NCI-H345 treated with DMSO at 0.1 percent for 48 hours (cell line): ENCODE measurements around the gene CEP85.
"Not testable (repeated sequence)": the region's sequence is repeated elsewhere in the genome, so short reads cannot be mapped to it uniquely, and the experiment has no call there.

Source experiments
- DNase-seq: peaks from one replicate; lab custom pipeline; 2025; ENCODE audit not compliant: unreplicated experiment; lab: John Stamatoyannopoulos, UW

Gene CEP85

DNA sequence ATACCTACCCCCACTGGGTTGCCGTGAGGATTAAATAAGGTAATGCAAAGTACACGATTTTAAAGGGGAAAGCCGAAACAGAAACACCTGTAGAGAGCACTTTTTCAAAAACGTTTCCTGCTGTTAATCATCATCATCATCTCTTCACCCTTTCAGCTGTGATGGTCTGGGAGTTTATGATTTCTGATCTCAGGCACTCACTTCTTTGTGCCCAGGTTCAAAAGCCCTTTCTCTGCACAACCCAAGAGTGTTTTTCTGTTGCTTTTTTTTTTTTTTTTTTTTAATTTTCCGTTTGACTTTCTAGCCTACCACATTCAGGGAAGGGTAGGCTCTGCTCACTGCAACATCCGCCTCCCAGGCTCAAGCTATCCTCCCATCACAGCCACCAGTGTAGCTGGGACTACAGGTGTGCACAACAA is 73.4 kb downstream of the CEP85 start:
- DNase-seq: no peak

DNA sequence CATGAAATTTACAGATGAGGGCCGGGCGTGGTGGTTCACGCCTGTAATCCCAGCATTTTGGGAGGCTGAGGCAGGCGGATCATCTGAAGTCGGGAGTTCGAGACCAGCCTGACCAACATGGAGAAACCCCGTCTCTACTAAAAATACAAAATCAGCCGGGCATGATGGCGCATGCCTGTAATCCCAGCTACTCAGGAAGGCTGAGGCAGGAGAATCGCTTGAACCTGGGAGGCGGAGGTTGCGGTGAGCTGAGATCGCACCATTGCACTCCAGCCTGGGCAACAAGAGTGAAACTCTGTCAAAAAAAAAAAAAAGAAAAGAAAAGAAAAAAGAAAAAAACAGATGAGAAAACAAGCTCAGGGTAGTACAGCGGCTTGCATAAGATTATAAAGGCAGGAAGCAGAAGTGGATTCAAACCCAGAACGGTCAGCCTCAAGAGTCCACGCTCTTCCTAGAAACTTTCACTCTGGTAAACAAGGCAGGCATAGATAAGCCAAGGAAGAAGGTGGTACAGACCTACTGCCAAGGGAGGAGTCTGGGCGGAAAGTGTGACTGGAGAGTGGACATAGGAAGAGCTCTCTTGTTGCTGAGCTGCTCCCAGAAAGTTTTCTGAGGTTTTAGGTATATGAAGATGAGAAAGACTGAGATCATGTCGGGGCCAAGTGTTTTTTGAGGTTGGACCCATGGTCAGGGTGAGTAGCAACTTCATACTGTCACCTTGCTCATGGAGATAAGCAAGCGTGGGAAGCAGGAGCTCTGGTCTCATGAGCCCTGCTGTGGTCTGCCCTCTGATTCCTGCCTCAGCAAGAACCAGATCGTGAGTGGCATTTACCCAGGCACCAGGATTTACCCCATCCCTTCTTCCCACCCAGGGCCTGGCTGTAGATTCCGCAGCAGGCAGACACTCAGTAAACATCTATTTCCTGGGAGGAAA is 74.2 kb downstream of the CEP85 start:
- DNase-seq: not testable (repeated sequence)

DNA sequence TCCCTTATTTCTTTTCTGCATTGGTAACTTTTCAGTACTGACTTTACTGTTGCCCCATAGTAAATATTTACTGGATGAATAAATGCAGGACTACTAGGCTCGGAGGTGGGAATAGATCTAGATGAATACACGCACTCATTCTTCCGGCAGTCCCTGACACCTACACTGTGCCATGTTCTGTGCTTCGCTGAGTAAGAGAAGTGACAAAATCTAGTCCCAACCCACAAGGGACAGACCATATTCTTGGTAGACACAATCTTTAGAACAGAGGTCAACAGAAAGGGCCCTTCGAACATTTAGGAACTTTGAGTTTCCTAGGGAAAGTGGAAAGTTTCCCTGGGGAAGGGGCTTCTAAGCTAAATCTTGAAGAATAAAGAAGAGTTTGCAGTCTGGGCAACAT is 80.5 kb downstream of the CEP85 start:
- no peak for DNase-seq

DNA sequence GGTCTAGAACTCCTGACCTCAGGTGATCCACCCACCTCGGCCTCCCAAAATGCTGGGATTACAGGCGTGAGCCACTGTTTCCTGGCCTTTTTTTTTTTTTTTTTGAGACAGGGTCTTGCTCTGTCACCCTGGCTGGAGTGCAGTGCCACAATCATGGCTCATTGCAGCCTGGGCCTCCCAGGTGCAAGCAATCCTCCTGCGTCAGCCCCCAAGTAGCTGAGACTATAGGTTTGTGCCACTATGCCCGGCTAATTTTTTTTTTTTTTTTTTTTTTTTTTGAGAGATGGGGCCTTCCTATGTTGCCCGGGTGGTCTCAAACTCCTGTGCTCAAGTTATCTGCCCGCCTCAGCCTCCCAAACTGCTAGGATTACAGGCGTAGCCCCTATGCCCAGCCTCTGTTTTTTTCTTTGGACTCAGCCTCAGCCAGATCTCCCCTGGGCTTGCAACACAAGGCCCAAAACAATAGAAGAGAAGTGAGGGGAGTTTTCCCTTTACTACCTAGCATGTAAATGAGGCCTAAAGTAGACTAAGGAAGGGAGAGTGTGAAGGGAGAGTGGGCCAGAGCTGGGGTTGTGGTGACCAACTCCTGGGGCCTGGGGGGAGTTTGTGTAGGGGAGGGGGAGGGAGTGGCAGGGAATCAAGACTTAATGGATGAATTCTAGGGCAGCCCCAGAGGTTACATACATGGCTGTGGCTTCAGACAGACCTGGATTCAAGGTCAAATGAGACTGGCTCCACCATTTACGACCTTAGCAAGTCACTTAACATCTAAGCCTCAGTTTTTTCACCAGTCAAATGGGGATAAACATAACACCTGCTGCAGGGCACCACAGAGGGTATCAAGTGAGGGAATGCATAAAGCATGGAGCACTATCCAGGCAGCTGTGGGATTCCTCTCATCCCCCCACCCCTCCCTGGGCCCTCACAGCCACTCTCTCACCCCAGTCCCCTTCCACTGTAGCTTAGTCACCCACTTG is 82.2 kb downstream of the CEP85 start:
- DNase-seq: no peak

DNA sequence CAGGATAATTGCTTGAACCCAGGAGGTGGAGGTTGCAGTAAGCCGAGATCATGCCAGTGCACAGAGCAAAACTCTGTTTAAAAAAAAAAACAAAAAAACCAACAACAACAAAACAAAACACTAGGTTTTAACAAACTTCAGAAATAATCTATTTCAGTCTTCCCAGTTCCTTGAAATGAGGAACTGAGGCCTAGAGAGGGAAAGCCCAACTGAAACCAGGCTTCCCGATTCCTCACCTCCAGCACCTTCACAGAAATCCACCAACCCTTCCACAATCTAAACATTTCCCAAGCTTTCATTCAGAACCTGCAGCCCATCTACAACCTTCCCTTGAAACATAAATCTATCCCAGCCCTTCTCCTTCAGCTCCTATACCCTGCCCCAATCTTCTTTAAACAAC is 83.1 kb downstream of the CEP85 start:
- no peak for DNase-seq

DNA sequence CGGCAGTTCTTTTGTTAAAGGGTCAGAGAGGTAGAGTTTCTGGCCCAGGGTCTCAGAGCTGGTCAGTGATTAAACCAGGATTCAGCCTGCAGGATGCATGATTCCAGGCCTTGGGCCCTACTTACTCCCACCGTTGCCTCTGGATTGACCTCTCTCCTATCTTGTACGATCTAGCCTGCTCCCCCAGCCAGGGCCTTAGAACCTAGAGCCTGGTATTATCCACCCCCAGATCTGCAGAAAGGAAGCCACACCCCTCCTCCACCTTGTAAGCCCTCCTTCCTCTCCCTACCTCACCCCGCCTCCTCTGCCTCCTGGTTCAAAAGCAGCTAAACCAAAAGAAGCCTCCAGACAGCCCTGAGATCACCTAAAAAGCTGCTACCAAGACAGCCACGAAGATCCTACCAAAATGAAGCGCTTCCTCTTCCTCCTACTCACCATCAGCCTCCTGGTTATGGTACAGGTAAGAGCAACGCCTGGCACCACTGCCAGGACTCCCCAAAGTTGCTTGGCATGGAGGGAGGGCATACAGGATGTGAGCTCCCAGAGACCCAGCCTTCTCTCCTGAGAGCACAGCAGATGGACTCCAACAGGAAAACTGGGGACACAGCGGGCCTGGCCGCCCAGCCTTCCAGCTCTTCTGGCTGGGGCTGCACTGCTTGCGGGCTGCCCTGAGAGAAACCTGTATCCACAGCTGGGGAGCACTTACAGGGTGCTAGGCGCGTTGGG is 83.8 kb downstream of the CEP85 start, which contains the start of gene CD52:
TSS of gene CD52 (plus strand) at position 347 of the 726 bp plus-strand sequence. CDS start at position 407, 60 bp downstream.
- DNase-seq: no peak

DNA sequence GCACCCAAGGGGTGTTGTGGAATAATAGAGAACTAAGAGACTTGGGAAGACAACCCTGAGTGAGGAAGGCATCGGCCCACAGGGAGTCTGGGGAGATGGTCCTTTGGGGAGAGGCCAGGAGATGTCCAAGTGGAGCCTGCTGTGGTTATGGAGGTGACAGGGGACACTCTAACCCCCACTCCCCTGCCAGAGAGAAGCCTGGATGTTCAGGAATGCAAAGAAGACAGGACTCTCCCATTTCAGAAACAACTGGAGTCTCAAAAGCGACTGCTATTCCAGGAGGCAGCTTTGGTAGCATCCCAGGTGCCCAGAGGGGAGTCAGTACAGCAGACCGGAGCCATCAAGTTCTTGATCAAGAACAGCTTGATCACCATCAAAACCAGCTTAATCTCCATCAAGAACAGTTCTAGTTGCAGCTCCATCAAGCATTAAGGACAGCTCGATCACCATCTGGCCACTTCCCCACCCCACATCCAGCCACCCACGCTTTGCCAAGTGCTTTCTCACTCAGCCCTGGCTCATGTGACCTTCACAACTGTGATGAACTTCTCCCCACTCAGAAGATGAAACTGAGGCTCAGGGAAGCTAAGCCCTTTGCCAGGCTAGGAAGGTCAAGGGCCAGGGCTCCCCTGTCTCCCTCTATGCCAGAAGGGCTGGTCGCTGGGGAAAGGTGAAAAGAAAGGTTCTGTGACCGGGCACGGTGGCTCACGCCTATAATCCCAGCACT is 84.5 kb downstream of the CEP85 start:
- no peak for DNase-seq

DNA sequence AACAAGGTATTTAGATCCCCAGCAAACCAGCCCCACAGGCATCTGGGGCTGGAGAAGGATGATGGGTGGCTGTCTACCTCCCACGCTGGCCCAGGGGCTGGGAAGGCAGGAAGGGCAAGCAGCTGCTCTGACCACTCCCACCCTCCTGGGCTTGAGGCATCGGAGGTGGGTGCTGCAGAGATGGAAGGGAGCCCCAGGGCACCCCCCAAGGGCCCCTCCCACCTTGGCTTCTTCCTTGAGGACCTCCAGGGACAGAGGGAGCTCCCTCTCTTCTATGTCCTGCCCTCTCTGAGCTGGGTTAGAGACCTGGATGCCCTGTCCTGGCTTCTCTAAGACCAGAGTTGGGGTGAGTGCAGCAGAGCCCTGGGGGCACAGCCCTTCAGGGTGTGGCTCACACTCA is 86.9 kb downstream of the CEP85 start:
- DNase-seq: no peak

DNA sequence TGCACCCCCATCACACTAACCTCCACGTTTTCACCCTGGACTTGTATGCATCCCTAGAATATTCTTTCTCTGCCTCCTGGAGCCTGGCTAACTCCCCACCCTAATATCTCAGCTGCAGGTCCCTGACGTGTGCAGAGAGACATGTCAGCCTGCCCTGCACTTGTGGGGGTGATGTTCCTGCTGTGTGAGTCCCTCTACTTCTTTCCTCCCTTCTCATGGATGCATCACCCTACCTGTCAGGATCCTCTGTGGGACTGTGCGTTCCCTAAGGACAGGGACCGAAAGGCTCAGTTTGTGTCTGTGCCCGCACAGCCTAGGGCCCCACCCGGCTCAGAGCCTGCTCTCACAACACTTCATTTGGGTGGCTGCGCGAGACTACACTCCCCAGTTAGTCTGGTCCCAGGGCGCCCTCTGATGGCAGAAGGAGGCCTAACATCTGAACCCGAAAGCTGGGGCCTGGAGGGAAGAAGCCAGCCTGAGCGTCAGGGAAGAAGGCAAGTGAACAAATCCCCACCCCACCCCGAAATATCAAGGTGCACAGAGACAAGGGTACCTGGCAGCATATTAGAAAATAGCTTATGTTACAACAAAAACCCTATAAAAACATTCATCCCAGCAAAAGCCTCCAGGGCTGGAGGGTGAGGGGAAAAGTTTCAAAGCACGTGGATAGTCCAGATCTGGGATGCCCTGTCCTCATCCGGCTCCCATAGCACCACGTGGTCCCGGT is 87.5 kb downstream of the CEP85 start:
- peak; percentile 27 for DNase-seq

DNA sequence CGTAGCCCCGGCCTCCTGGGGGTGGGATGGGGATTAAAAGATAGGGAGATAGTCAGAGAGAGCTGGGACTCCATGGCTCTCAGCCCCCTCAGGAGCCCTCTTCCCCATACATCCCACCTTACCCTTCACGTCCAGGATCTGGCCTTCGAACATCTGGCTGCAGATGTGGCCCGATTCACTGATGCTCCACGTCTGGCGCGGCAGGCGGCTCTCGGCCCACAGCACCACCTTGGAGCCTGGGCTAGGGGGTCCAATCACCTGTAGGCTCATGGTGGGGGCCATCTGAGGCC is 88.0 kb downstream of the CEP85 start:
- no peak for DNase-seq

DNA sequence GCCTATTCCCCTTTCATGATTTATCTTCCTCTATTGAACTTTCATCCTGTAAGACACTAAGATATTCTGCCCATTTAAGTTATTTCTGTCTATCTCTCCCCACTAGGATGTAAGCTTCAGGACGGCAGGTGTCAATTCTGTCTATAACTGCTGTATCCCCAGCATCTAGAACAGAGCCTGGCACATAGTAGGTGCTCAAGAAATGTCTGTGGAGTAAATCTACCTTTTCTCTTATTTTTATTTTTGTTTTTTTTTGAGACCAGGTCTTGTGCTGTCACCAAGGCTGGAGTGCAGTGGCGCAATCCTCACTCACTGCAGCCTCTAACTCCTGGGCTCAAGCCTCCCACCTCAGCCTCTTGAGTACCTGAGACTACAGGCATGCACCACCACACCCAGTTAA is 89.4 kb downstream of the CEP85 start:
- no peak for DNase-seq

DNA sequence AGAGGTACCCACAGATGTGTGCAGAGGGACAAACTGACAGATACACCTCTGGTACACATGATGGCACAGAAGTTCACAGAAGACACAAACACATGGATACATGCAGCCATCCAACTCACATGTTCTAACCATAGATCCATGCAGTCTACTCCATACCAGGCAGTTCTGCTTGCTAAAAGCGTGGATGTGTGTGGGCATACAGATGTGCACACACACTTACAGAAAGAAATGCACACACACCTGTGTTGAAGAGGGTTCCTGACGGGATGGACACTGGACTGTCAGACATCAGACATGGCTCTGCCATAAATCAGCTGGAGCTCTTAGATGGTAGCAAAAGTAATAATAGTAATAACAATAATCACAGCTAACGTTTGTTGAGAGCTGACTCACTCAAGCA is 90.5 kb downstream of the CEP85 start:
- no peak for DNase-seq

DNA sequence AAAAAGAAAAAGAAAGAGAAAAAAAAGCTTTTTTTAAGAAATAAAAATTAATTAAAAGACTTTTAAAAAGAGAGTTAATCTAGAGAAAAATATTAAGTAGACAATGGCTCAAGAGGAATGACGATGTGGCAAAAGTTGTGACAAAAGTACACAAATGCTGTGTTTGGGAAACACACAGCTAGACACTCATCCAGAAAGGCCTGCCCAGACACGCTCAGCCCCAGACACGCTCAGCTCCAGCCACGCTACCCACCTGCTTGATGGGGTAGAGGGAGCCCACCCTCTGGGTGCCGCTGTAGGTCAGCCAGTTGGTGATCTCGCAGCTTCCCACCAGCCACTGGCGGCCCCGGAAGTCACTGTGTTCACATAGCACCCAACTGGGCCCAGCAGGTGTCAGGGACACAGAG is 94.0 kb downstream of the CEP85 start:
- peak; percentile 81 for DNase-seq
